Epidermal melanocyte (primary cell): ENCODE measurements around the gene INS.

ENCODE experiments used
- DNase-seq: peaks from one replicate; pipeline ENCODE4 v3.0.0; 2011; ENCODE audit warnings: low spot score; ENCODE audit not compliant: insufficient read length

The INS gene

GRCh38 chr11:2160736-2161259 is at the start of gene INS:
TSS of gene INS (minus strand) at chr11:2161209. CDS start at chr11:2160971, 238 bp downstream.
- no peak for DNase-seq

- DNase-seq = no peak
Observed at GRCh38 chr11:2210366-2211112, 49.5 kb upstream of the INS start.

GRCh38 chr11:2209900-2210321 is 48.9 kb upstream of the INS start:
- no peak for DNase-seq

GRCh38 chr11:2209370-2209801 is 48.4 kb upstream of the INS start:
- no peak for DNase-seq

- no peak for DNase-seq
Observed at GRCh38 chr11:2208691-2209369, 47.8 kb upstream of the INS start.

GRCh38 chr11:2207773-2208621 is 47.0 kb upstream of the INS start:
- no peak for DNase-seq

- DNase-seq = no peak
Observed at GRCh38 chr11:2207212-2207611, 46.2 kb upstream of the INS start.

- peak; percentile 4 for DNase-seq
Observed at GRCh38 chr11:2205981-2206690, 45.1 kb upstream of the INS start.

GRCh38 chr11:2205214-2205720 is 44.3 kb upstream of the INS start:
- DNase-seq = no peak

GRCh38 chr11:2204361-2205213 is 43.6 kb upstream of the INS start:
- DNase-seq = peak; percentile 15

- no peak for DNase-seq
Observed at GRCh38 chr11:2203440-2204259, 42.6 kb upstream of the INS start.

GRCh38 chr11:2202900-2203439 is 42.0 kb upstream of the INS start:
- DNase-seq = no peak

GRCh38 chr11:2202071-2202899 is 41.3 kb upstream of the INS start:
- no peak for DNase-seq

GRCh38 chr11:2201542-2201941 is 40.5 kb upstream of the INS start:
- no peak for DNase-seq

GRCh38 chr11:2200957-2201519 is 40.0 kb upstream of the INS start:
- no peak for DNase-seq

GRCh38 chr11:2200536-2200935 is 39.5 kb upstream of the INS start:
- DNase-seq = no peak
